T-helper 2 cell treated with Interferon-gamma antibody and Interleukin-4, amounts not matched to agents 5 μg/mL and 100 μg/mL, for 36 hours (primary cell): ENCODE measurements around the gene DGLUCY.
"Not testable (repeated sequence)": the region's sequence is repeated elsewhere in the genome, so short reads cannot be mapped to it uniquely, and the experiment has no call there.

Source experiments
- DNase-seq: peaks from one replicate; pipeline ENCODE4 v3.0.0; 2021; ENCODE audit warnings: low spot score
- H3K27ac Mint-ChIP-seq: one replicate; pipeline ENCODE4 v1.8.0; 2021; ENCODE audit warnings: mild to moderate bottlenecking, mixed read lengths
- H3K27me3 Mint-ChIP-seq: one replicate; pipeline ENCODE4 v1.8.0; 2021; ENCODE audit warnings: low read depth, mixed read lengths
- H3K36me3 Mint-ChIP-seq: one replicate; pipeline ENCODE4 v1.8.0; 2021; ENCODE audit warnings: low read depth, mixed read lengths
- H3K4me1 Mint-ChIP-seq: one replicate; pipeline ENCODE4 v1.8.0; 2021; ENCODE audit warnings: low read depth, mixed read lengths
- H3K4me3 Mint-ChIP-seq: one replicate; pipeline ENCODE4 v1.8.0; 2022; ENCODE audit warnings: mild to moderate bottlenecking, moderate library complexity, mixed read lengths
- H3K9me3 Mint-ChIP-seq: one replicate; pipeline ENCODE4 v1.8.0; 2021; ENCODE audit warnings: mixed read lengths

The DGLUCY gene

DNA sequence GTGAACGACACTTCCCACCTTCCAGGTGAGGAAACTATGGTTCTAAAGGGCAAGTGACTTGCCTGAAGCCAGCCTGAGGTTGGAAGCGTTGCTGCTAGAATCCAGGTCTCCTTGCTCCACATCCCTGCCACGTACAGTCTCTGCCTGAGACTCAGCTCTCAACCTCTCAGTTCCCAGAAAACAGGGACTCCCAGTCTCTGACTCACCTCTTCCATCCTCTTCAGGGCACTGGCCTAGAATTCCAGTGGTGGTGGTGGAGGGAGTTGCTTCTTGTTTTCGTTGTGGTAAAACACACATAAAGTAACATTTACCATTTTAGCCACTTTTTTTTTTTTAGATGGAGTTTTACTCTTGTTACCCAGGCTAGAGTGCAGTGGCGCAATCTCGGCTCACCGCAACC is 123.3 kb downstream of the DGLUCY start:
- no peak for DNase-seq
- Mint-ChIP-seq H3K4me3 (no peak overlapping the region), H3K4me1 (peaks cover 55% of the 10 kb centered on the region), H3K9me3 (no peaks in the 10 kb centered on the region), H3K36me3 (peaks cover 85% of the 10 kb centered on the region), H3K27ac (peak overlapping the region; percentile 39), H3K27me3 (no peaks in the 10 kb centered on the region)

- peak overlapping the region; percentile 56 for H3K27ac Mint-ChIP-seq
- no peaks in the 10 kb centered on the region for H3K9me3 Mint-ChIP-seq
- no peaks in the 10 kb centered on the region for H3K27me3 Mint-ChIP-seq
- peaks cover 54% of the 10 kb centered on the region for H3K4me1 Mint-ChIP-seq
- no peak for DNase-seq
- peaks cover 85% of the 10 kb centered on the region for H3K36me3 Mint-ChIP-seq
- peak overlapping the region; percentile 88 for H3K4me3 Mint-ChIP-seq
These were observed 124.2 kb downstream of the DGLUCY start for GRCh38 chr14:91238085-91238484.

GRCh38 chr14:91238661-91239060 is 124.8 kb downstream of the DGLUCY start:
- H3K4me3 Mint-ChIP-seq = peak overlapping the region; percentile 88
- no peak for DNase-seq
- H3K36me3 Mint-ChIP-seq = peaks cover 86% of the 10 kb centered on the region
- no peaks in the 10 kb centered on the region for H3K9me3 Mint-ChIP-seq
- H3K4me1 Mint-ChIP-seq = peaks cover 58% of the 10 kb centered on the region
- no peaks in the 10 kb centered on the region for H3K27me3 Mint-ChIP-seq
- H3K27ac Mint-ChIP-seq = peak overlapping the region; percentile 32

GRCh38 chr14:91241863-91242262 is 128.0 kb downstream of the DGLUCY start:
- no peak for DNase-seq
- Mint-ChIP-seq H3K27ac (peak overlapping the region; percentile 89), H3K27me3 (no peaks in the 10 kb centered on the region), H3K4me3 (peak overlapping the region; percentile 88), H3K9me3 (no peaks in the 10 kb centered on the region), H3K4me1 (peaks cover 72% of the 10 kb centered on the region), H3K36me3 (peaks cover 89% of the 10 kb centered on the region)

GRCh38 chr14:91242635-91243034 is 128.8 kb downstream of the DGLUCY start:
- H3K27ac Mint-ChIP-seq = peak overlapping the region; percentile 89
- DNase-seq = no peak
- no peaks in the 10 kb centered on the region for H3K9me3 Mint-ChIP-seq
- H3K27me3 Mint-ChIP-seq = no peaks in the 10 kb centered on the region
- peaks cover 75% of the 10 kb centered on the region for H3K4me1 Mint-ChIP-seq
- H3K36me3 Mint-ChIP-seq = peaks cover 90% of the 10 kb centered on the region
- H3K4me3 Mint-ChIP-seq = peak overlapping the region; percentile 88

- no peak for DNase-seq
- Mint-ChIP-seq H3K36me3 (peaks cover 90% of the 10 kb centered on the region), H3K4me1 (peaks cover 75% of the 10 kb centered on the region), H3K27ac (peak overlapping the region; percentile 89), H3K9me3 (no peaks in the 10 kb centered on the region), H3K4me3 (peak overlapping the region; percentile 88), H3K27me3 (no peaks in the 10 kb centered on the region)
These were observed 129.2 kb downstream of the DGLUCY start for GRCh38 chr14:91243074-91243471.

DNA sequence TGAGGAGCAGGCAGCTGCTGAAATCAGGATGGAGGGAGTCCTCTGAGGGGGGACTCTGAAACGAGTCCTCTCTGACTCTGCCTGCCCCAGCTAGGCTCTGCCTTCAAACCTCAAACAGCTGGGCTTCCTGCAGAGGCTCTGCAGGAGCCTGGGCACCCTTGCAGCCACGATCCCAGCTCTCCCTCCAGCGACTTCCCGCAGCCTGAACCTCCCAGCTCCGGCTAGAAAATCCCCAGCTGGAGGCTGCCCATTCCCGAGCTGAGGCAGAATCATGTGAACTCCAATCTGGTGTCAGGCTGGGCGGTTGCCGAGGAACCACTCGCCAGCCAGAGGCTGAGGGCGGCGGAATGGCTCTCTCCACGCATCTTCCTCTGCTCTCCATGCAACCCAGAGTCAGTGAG is 130.6 kb downstream of the DGLUCY start, which contains the start of gene GPR68:
Gene GPR68, minus strand, starts transcription at position 204 of the 401 bp plus-strand sequence. CDS start 9,654 bp downstream, outside the sequence.
- peak within 1 kb of the TSS; percentile 88 for H3K4me3 Mint-ChIP-seq
- peak within 1 kb of the TSS; percentile 89 for H3K27ac Mint-ChIP-seq
- peaks cover 85% of the 10 kb centered on the region for H3K36me3 Mint-ChIP-seq
- H3K4me1 Mint-ChIP-seq = peaks cover 71% of the 10 kb centered on the region
- no peaks in the 10 kb centered on the region for H3K9me3 Mint-ChIP-seq
- DNase-seq = no peak
- no peaks in the 10 kb centered on the region for H3K27me3 Mint-ChIP-seq

DNA sequence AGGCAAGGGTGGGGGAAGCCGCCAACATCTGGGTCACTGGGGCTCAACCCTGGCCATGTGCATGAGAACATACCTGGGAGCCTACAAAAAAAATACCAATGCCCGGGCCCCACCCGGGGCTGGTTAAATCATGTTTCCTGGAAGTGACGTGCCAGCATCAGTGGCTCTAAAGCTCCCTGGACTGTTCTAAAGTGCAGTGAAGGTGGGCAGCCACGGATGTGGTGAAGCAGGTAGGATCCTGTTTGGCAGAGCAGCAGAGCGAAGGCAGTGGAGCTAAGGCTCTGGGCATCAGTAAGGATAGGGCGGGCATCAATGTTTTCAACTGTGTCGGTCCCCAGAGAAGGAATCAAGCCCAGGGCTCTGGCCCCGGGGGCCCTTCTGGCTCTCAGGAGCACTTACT is 131.2 kb downstream of the DGLUCY start:
- Mint-ChIP-seq H3K9me3 (no peaks in the 10 kb centered on the region), H3K36me3 (peaks cover 85% of the 10 kb centered on the region), H3K4me1 (peaks cover 72% of the 10 kb centered on the region), H3K27ac (peak overlapping the region; percentile 89), H3K4me3 (peak overlapping the region; percentile 88), H3K27me3 (no peaks in the 10 kb centered on the region)
- no peak for DNase-seq

- H3K9me3 Mint-ChIP-seq, H3K27me3 Mint-ChIP-seq, DNase-seq: not testable (repeated sequence)
- Mint-ChIP-seq H3K36me3 (peaks cover 86% of the 10 kb centered on the region), H3K4me1 (peaks cover 75% of the 10 kb centered on the region), H3K27ac (peak overlapping the region; percentile 89), H3K4me3 (peak overlapping the region; percentile 88)
These were observed 131.7 kb downstream of the DGLUCY start for GRCh38 chr14:91245616-91246015.

GRCh38 chr14:91246051-91246852 is 132.4 kb downstream of the DGLUCY start:
- Mint-ChIP-seq H3K4me1 (peaks cover 78% of the 10 kb centered on the region), H3K9me3 (no peaks in the 10 kb centered on the region), H3K27me3 (no peaks in the 10 kb centered on the region), H3K27ac (peak overlapping the region; percentile 89), H3K36me3 (peaks cover 85% of the 10 kb centered on the region), H3K4me3 (peak overlapping the region; percentile 88)
- DNase-seq = peak; percentile 83

DNA sequence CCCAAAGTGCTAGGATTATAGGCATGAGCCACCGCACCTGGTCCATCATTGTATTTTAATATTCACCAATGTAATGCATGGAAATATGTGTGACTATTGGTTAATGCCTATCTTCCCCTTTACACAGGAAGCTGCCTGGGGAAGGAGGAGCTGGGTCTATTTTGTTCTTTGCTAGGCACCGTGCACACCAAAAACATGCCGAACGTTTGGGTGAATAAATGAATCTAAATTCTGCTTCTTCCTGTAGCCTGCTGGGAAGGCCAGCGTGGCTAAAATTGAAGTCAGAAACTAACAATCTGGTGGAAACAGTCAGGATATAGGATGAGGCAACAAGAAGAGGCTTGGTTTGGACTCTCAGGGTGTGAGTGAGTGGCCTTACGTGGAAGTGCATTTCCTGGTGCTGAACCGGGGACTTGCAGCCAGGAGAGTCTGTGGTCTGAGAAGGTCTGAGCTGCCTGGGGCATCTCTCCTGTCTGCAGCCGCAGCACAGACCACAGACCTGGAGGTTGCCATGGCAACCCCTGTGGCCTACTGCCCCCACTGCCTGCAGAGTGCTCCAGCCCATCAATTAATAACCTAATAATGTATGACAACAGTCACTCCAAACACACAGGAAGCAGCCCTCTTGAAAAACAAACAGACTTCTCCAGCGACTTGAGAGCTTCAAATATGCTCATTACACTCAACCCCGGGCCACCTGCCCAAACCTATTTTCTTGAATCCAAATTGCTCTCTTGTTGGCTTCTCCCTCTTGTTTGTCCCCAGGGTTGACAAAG is 136.2 kb downstream of the DGLUCY start:
- peak overlapping the region; percentile 79 for H3K4me3 Mint-ChIP-seq
- H3K27me3 Mint-ChIP-seq = no peaks in the 10 kb centered on the region
- H3K9me3 Mint-ChIP-seq = no peaks in the 10 kb centered on the region
- peak overlapping the region; percentile 96 for H3K27ac Mint-ChIP-seq
- peak; percentile 55 for DNase-seq
- peaks cover 73% of the 10 kb centered on the region for H3K4me1 Mint-ChIP-seq
- peaks cover 59% of the 10 kb centered on the region for H3K36me3 Mint-ChIP-seq

- DNase-seq = no peak
- peaks cover 54% of the 10 kb centered on the region for H3K36me3 Mint-ChIP-seq
- H3K4me1 Mint-ChIP-seq = peaks cover 73% of the 10 kb centered on the region
- H3K9me3 Mint-ChIP-seq = no peaks in the 10 kb centered on the region
- H3K4me3 Mint-ChIP-seq = peak overlapping the region; percentile 79
- H3K27ac Mint-ChIP-seq = peak overlapping the region; percentile 96
- no peaks in the 10 kb centered on the region for H3K27me3 Mint-ChIP-seq
These were observed 137.0 kb downstream of the DGLUCY start for GRCh38 chr14:91250912-91251311.

DNA sequence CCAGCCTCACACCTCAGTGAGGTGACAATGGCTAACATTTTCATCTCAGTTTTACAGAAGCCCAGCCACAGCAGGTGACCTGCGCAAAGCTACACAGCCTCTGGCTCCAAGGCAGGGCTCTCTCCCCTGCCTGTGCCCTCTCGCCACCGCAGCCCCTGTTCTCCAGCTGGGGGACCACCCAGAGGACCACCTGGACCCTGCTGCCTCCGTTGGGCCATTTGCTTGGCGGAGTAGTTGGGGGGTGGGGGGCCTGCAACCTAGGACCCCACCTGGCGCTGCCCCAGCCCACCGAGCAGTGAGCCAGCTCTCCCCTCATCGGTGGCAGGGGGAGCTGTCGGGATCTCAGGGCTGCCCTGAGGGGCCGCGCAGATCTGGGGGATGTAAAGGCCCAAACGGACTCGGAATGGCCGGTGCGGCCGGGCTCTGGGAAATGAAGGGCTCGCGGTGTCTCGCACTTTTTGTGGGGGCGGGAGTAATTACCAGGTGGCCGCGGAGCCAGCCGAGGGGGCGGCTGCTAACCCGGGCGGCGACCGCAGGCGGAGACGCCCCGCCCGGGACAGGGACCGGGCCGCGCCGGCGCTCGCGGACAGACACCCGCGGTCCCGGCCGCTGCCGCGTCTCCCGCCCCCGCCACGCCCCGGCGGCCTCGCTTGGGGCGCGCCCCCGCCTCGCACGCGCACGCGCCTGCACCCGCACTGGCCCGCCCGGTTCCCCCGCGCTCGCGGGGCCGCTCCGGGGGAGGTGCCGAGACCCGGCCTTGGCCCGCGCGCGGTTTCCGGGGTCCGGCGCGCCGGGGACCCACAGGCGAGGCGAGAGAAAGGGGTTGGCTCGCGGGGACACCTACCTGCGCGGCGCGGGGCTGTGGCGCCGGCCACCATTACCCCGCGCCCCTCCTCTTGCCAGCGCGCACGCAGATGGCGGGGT is 139.3 kb downstream of the DGLUCY start:
- Mint-ChIP-seq H3K4me1 (peaks cover 73% of the 10 kb centered on the region), H3K27me3 (no peaks in the 10 kb centered on the region), H3K9me3 (no peaks in the 10 kb centered on the region), H3K27ac (peak overlapping the region; percentile 80), H3K36me3 (peaks cover 42% of the 10 kb centered on the region), H3K4me3 (peak overlapping the region; percentile 66)
- peak; percentile 54 for DNase-seq
